ENCODE data around the gene TIE1.

GRCh38 chr1:43303471-43304313 is 2.9 kb downstream of the TIE1 start:
- TF ChIP-seq USF2 (IDR thresholded peaks at IDR 0.05; ENCODE audit: low read depth, low read length) (no peak), USF2 (CRISPR knock-in tag; IDR thresholded peaks at IDR 0.05; ENCODE audit: borderline replicate concordance) (no peak), NAIF1 (CRISPR knock-in tag; IDR thresholded peaks at IDR 0.05; ENCODE audit: borderline replicate concordance) (no peak), RFX5 (IDR thresholded peaks at IDR 0.05; ENCODE audit: low read depth, low read length) (no peak), NFKB2 (CRISPR knock-in tag; IDR thresholded peaks at IDR 0.05; ENCODE audit: borderline replicate concordance) (no peak), TCF12 (IDR thresholded peaks at IDR 0.05) (no peak), TCF12 (CRISPR knock-in tag; IDR thresholded peaks at IDR 0.05) (no peak), MAZ (IDR thresholded peaks at IDR 0.05; ENCODE audit: borderline replicate concordance, low read depth, low read length) (no peak), MAZ (CRISPR knock-in tag; IDR thresholded peaks at IDR 0.05; ENCODE audit: low read depth) (no peak), HNRNPLL (IDR thresholded peaks at IDR 0.05; ENCODE audit: low read depth, low read length, poor library complexity, severe bottlenecking) (no peak), SETDB1 (CRISPR knock-in tag; IDR thresholded peaks at IDR 0.05; ENCODE audit: borderline replicate concordance) (no peak)
- TF ChIP-seq, protein P1, sequence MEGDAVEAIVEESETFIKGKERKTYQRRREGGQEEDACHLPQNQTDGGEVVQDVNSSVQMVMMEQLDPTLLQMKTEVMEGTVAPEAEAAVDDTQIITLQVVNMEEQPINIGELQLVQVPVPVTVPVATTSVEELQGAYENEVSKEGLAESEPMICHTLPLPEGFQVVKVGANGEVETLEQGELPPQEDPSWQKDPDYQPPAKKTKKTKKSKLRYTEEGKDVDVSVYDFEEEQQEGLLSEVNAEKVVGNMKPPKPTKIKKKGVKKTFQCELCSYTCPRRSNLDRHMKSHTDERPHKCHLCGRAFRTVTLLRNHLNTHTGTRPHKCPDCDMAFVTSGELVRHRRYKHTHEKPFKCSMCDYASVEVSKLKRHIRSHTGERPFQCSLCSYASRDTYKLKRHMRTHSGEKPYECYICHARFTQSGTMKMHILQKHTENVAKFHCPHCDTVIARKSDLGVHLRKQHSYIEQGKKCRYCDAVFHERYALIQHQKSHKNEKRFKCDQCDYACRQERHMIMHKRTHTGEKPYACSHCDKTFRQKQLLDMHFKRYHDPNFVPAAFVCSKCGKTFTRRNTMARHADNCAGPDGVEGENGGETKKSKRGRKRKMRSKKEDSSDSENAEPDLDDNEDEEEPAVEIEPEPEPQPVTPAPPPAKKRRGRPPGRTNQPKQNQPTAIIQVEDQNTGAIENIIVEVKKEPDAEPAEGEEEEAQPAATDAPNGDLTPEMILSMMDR (CRISPR knock-in tag; IDR thresholded peaks at IDR 0.05) = no peak

Measured in HepG2 (cell line).